ENCODE measurements around the gene FLT4.

Gene FLT4

GRCh38 chr5:180620014-180620413, 29.4 kb downstream of the FLT4 start:
- Histone ChIP-seq H3K36me3 (replicated peaks; ENCODE audit: low read depth, low read length) (no peaks in the 10 kb centered on the region), H3K9ac (ENCODE audit: low read length) (no peak overlapping the region), H3K27ac (ENCODE audit: low read length) (no peak overlapping the region), H3K79me2 (ENCODE audit: low read length) (no peaks in the 10 kb centered on the region), H3K4me1 (ENCODE audit: low read length) (no peaks in the 10 kb centered on the region), H3K9me3 (ENCODE audit: insufficient read depth, low read length) (no peaks in the 10 kb centered on the region), H4K20me1 (ENCODE audit: insufficient read depth, low read length) (no peaks in the 10 kb centered on the region), H3K4me2 (ENCODE audit: low read length) (no peak overlapping the region), H3K4me3 (ENCODE audit: low read length) (no peak overlapping the region), H2AFZ (ENCODE audit: low read depth, low read length) (no peak overlapping the region), H3K27me3 (ENCODE audit: low read depth, low read length) (no peaks in the 10 kb centered on the region)
- TF ChIP-seq CTCF (IDR thresholded peaks at IDR 0.05; ENCODE audit: low read depth, low read length) (no peak), EZH2phosphoT487 (IDR thresholded peaks at IDR 0.05; ENCODE audit: low read depth) (no peak)

GRCh38 chr5:180619563-180619915, 29.9 kb downstream of the FLT4 start:
- Histone ChIP-seq H4K20me1 (ENCODE audit: insufficient read depth, low read length) (no peaks in the 10 kb centered on the region), H3K9ac (ENCODE audit: low read length) (no peak overlapping the region), H3K4me2 (ENCODE audit: low read length) (no peak overlapping the region), H3K4me1 (ENCODE audit: low read length) (no peaks in the 10 kb centered on the region), H3K27me3 (ENCODE audit: low read depth, low read length) (no peaks in the 10 kb centered on the region), H3K36me3 (replicated peaks; ENCODE audit: low read depth, low read length) (no peaks in the 10 kb centered on the region), H3K9me3 (ENCODE audit: insufficient read depth, low read length) (no peaks in the 10 kb centered on the region), H2AFZ (ENCODE audit: low read depth, low read length) (no peak overlapping the region), H3K27ac (ENCODE audit: low read length) (no peak overlapping the region), H3K79me2 (ENCODE audit: low read length) (no peaks in the 10 kb centered on the region), H3K4me3 (ENCODE audit: low read length) (no peak overlapping the region)
- TF ChIP-seq CTCF (IDR thresholded peaks at IDR 0.05; ENCODE audit: low read depth, low read length) (no peak), EZH2phosphoT487 (IDR thresholded peaks at IDR 0.05; ENCODE audit: low read depth) (no peak)

- TF ChIP-seq CTCF (IDR thresholded peaks at IDR 0.05; ENCODE audit: low read depth, low read length): no peak
- no peak for TF ChIP-seq EZH2phosphoT487 (IDR thresholded peaks at IDR 0.05; ENCODE audit: low read depth)
- H3K36me3 ChIP-seq (replicated peaks; ENCODE audit: low read depth, low read length): no peaks in the 10 kb centered on the region
- no peak overlapping the region for H2AFZ ChIP-seq (ENCODE audit: low read depth, low read length)
- H3K9me3 ChIP-seq (ENCODE audit: insufficient read depth, low read length): no peaks in the 10 kb centered on the region
- H3K27ac ChIP-seq (ENCODE audit: low read length): no peak overlapping the region
- H3K4me1 ChIP-seq (ENCODE audit: low read length): no peaks in the 10 kb centered on the region
- no peaks in the 10 kb centered on the region for H3K27me3 ChIP-seq (ENCODE audit: low read depth, low read length)
- no peak overlapping the region for H3K9ac ChIP-seq (ENCODE audit: low read length)
- H3K79me2 ChIP-seq (ENCODE audit: low read length): no peaks in the 10 kb centered on the region
- no peak overlapping the region for H3K4me2 ChIP-seq (ENCODE audit: low read length)
- no peaks in the 10 kb centered on the region for H4K20me1 ChIP-seq (ENCODE audit: insufficient read depth, low read length)
- no peak overlapping the region for H3K4me3 ChIP-seq (ENCODE audit: low read length)
Measured at GRCh38 chr5:180618829-180619562, 30.4 kb downstream of the FLT4 start.

GRCh38 chr5:180618487-180618828, 30.9 kb downstream of the FLT4 start:
- Histone ChIP-seq H3K4me3 (ENCODE audit: low read length) (no peak overlapping the region), H3K4me2 (ENCODE audit: low read length) (no peak overlapping the region), H4K20me1 (ENCODE audit: insufficient read depth, low read length) (no peaks in the 10 kb centered on the region)

More at GRCh38 chr5:180618487-180618828, 30.9 kb downstream of the FLT4 start:
- no peaks in the 10 kb centered on the region for H3K9me3 ChIP-seq (ENCODE audit: insufficient read depth, low read length)
- no peak overlapping the region for H3K27ac ChIP-seq (ENCODE audit: low read length)
- H3K79me2 ChIP-seq (ENCODE audit: low read length): no peaks in the 10 kb centered on the region
- TF ChIP-seq EZH2phosphoT487 (IDR thresholded peaks at IDR 0.05; ENCODE audit: low read depth) (no peak), CTCF (IDR thresholded peaks at IDR 0.05; ENCODE audit: low read depth, low read length) (no peak)
- H3K4me1 ChIP-seq (ENCODE audit: low read length): no peaks in the 10 kb centered on the region
- H3K36me3 ChIP-seq (replicated peaks; ENCODE audit: low read depth, low read length): no peaks in the 10 kb centered on the region
- H2AFZ ChIP-seq (ENCODE audit: low read depth, low read length): no peak overlapping the region
- no peaks in the 10 kb centered on the region for H3K27me3 ChIP-seq (ENCODE audit: low read depth, low read length)
- H3K9ac ChIP-seq (ENCODE audit: low read length): no peak overlapping the region
